Uterine smooth muscle cell (primary cell): ENCODE results near the gene PRPF38A. TPM values are rescaled to one million over a fixed set of nuclear protein-coding genes. Genes with fewer than 3 reads are reported as not detected.

Experiments
- total RNA-seq: library from RNA; depleted of rRNA; stranded (reverse); fragments of >200 nt; gene quantifications from 2 replicates; pipeline ENCODE4 v1.2.3, GENCODE V29; 2014

PRPF38A gene, protein sequence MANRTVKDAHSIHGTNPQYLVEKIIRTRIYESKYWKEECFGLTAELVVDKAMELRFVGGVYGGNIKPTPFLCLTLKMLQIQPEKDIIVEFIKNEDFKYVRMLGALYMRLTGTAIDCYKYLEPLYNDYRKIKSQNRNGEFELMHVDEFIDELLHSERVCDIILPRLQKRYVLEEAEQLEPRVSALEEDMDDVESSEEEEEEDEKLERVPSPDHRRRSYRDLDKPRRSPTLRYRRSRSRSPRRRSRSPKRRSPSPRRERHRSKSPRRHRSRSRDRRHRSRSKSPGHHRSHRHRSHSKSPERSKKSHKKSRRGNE
- total RNA-seq: 15.1 and 16.4 TPM in 2 replicates

DNA sequence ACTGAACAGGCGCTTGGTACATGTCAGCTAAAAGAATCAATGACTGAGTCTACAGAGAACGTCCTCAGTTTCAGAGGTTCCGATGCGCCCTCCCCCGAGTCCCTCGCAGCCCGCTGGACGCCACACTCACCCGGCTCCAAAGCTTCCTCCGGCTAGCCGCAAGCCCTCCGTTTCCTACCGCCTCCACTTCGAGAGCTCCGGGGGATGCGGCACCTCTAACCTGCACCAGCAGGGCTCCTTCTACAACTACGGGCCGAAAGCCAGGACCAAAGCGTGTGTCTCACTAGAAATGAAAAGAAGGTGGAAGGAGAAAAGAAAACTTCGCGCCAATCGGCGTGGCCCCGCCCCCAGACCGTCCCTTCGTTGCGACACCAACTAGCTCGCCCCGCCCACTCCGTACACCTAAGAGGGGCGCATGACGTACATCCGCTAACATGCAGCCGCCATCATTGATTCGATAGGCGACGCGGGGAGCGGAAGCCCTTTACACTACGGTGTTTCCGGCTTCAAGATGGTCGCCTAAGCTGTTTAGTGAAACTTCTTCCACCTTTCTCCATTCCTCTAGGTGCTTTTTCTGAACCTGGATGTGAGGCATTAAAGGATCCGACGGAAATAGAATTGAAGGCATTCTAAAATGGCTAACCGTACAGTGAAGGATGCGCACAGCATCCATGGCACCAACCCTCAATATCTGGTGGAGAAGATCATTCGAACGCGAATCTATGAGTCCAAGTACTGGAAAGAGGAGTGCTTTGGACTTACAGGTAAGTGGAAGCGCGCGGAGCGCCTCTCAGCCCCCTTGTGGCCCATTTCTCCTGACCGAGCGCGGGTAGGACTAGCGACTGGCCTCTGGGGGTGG lies at the start of gene PRPF38A, which contains the start of gene ORC1:
Gene PRPF38A, plus strand, starts transcription at position 487 of the 859 bp plus-strand sequence. Its CDS starts 148 bp downstream, at position 635.
Gene ORC1, minus strand, starts transcription at position 308 of the 859 bp plus-strand sequence. CDS start 2,200 bp downstream, outside the sequence.

DNA sequence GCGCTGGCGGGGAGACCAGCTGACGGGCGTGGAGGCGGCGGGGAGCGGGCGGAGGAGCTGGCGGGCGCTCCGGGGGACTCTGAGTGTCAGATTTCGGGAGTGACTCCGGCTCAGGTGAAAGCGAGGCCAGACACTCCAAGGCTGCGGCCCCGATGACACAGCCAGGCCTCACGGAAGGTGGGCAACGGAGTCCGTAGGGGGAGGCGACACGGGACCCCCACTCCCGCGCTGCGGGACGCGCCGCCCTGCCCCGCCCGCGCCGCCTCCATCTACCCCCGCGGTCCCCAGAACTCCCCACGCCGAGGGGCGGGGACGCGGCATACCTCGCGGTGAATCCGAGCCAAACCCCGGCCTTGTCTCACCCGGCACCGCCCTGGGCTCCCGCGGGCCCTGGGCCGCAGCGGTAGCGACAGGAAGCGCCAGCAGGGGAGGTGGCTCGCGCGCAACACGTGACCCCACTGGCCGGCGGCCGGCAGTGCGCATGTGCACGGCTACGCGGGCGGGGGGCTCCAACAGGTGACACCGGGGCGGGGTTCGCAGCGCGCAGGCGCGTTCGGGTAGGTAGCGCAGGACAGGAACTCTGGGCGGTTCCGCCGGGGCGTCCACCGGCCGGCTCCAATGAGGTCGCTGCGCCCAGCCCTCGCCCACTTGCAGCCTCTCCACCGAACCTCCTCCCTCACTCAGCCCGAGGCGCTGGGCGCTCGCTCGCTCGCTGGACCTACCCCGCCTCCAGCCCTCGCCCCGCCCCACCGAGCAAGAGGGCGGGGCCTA lies 38.5 kb upstream of the PRPF38A start, which contains the start of gene CC2D1B:
Gene CC2D1B, minus strand, starts transcription at position 460 of the 771 bp plus-strand sequence. CDS start 1,585 bp downstream, outside the sequence.

Other genes starting within 250 kb of the PRPF38A start
- 38.1 and 39.9 TPM in 2 replicates for gene CC2D1B, start 38.4 kb upstream of the PRPF38A start, total RNA-seq
- gene ORC1, start 179 bp upstream of the PRPF38A start, total RNA-seq: 3.4 and 13.4 TPM in 2 replicates
- gene TUT4, start 148.5 kb downstream of the PRPF38A start, total RNA-seq: 34.7 and 40.2 TPM in 2 replicates
- 9.7 and 11.7 TPM in 2 replicates for gene GPX7, start 197.8 kb downstream of the PRPF38A start, total RNA-seq
- not detected in 2 replicates for gene SHISAL2A, start 228.6 kb downstream of the PRPF38A start, total RNA-seq